Testis (tissue), 3 donors: ENCODE results near the gene C1orf198. TPM values are rescaled to one million over a fixed set of nuclear protein-coding genes. Genes with fewer than 3 reads are reported as not detected.
"Not testable (repeated sequence)": the region's sequence is repeated elsewhere in the genome, so short reads cannot be mapped to it uniquely, and the experiment has no call there.

Experiments
- DNase-seq: peaks from one replicate; pipeline ENCODE4 v3.0.0-alpha.2; 2019
- H3K27ac ChIP-seq, 2 donors: fragments of 200-600 bp; sonication (generic); one replicate each; pipeline ENCODE4 v1.5.1; 2019
- H3K27me3 ChIP-seq: fragments of 200-600 bp; sonication (generic); one replicate; pipeline ENCODE4 v1.5.1; 2019
- H3K36me3 ChIP-seq: fragments of 200-600 bp; sonication (generic); one replicate; pipeline ENCODE4 v1.5.1; 2017; ENCODE audit warnings: low read depth; ENCODE audit errors: missing control alignments
- H3K4me1 ChIP-seq: fragments of 200-600 bp; sonication (generic); one replicate; pipeline ENCODE4 v1.5.1; 2019
- H3K4me3 ChIP-seq, 2 donors: fragments of 200-600 bp; sonication (generic); one replicate each; pipeline ENCODE4 v1.5.1; 2017 to 2019
- H3K9me3 ChIP-seq: fragments of 200-600 bp; sonication (generic); one replicate; pipeline ENCODE4 v1.5.1; 2017
- POLR2A ChIP-seq: fragments of 450-650 bp; IDR thresholded peaks from one replicate; pipeline ENCODE4 v1.6.1; 2017; ENCODE audit warnings: antibody characterized with exemption, mild to moderate bottlenecking, moderate library complexity
- WGBS, 2 donors: methylation state at CpG; one replicate each; pipeline ENCODE4 v1.1.5; 2018; 5-methylcytosine and 5-hydroxymethylcytosine counted together
- intact Hi-C: fragments of 100-400 bp; cut with DNase I; formaldehyde crosslinking; loops from one replicate; pipeline ENCODE4 v1.15.1; 2023; ENCODE audit warnings: low total_unique reads
- polyA plus RNA-seq: library from polyadenylated mRNA; stranded (reverse); fragments of 350-450 nt; fragmentation: Illumina TruSeq; extraction: RNeasy Lipid Tissue Mini Kit (QIAGEN cat#74804); gene quantifications from one replicate; pipeline ENCODE4 v1.2.3, GENCODE V29; 2014; ENCODE audit warnings: low read depth, low replicate concordance; ENCODE audit not compliant: insufficient read depth
- total RNA-seq, 2 donors: library from RNA; depleted of rRNA; stranded (reverse); fragments of >200 nt; gene quantifications; one replicate each; pipeline ENCODE4 v1.2.3, GENCODE V29; 2016
- TF ChIP-seq, protein P1 (sequence below), 3 experiments: fragments of 450-650 bp in 2 of 3; fragments of 200-600 bp in 1 of 3; sonication (generic) in 1 of 3; IDR thresholded peaks; one replicate each; pipeline ENCODE4 v1.5.1; 2016 to 2019; ENCODE audit warnings: antibody characterized with exemption in 3 of 3, mild to moderate bottlenecking in 2 of 3, moderate library complexity in 1 of 3

The C1orf198 gene
- total and polyA plus RNA-seq, 3 donors from 2014 or later: 14.6 to 26.6 (median 20.2) TPM

DNA sequence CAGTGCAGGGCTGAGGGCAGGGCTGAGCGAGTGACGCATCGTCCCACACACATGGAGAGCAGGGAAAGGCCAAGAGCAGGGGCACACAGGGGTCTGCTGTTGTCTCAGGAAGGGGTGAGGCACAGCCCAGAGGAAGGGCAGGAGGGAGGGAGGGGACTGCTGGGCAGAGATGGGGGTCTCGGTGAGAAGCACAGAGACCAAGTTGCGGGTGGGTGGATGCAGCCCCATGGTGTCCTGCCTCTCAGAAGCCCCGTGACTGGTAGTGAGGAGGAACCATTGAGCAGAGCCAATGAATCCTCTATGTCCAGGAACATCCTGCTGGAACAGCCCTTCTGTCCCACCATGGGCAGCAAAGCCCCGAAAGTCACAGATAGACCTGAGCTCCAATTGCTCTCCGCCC, 17.8 kb downstream of the C1orf198 start:
- no peaks in the 10 kb centered on the region for H3K9me3 ChIP-seq
- no peak overlapping the region for H3K4me3 ChIP-seq
- H3K27me3 ChIP-seq: no peaks in the 10 kb centered on the region
- peaks cover 8% of the 10 kb centered on the region for H3K4me1 ChIP-seq
- TF ChIP-seq, protein P1, sequence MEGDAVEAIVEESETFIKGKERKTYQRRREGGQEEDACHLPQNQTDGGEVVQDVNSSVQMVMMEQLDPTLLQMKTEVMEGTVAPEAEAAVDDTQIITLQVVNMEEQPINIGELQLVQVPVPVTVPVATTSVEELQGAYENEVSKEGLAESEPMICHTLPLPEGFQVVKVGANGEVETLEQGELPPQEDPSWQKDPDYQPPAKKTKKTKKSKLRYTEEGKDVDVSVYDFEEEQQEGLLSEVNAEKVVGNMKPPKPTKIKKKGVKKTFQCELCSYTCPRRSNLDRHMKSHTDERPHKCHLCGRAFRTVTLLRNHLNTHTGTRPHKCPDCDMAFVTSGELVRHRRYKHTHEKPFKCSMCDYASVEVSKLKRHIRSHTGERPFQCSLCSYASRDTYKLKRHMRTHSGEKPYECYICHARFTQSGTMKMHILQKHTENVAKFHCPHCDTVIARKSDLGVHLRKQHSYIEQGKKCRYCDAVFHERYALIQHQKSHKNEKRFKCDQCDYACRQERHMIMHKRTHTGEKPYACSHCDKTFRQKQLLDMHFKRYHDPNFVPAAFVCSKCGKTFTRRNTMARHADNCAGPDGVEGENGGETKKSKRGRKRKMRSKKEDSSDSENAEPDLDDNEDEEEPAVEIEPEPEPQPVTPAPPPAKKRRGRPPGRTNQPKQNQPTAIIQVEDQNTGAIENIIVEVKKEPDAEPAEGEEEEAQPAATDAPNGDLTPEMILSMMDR (IDR thresholded peaks at IDR 0.05): no peak
- no peak for TF ChIP-seq POLR2A
- intact Hi-C loops: no loop called here
- no peaks in the 10 kb centered on the region for H3K36me3 ChIP-seq
- WGBS, 2 donors: 73 to 78% methylated on average over 8 of the region's 8 CpGs
- H3K27ac ChIP-seq: no peak overlapping the region
- DNase-seq: no peak

DNA sequence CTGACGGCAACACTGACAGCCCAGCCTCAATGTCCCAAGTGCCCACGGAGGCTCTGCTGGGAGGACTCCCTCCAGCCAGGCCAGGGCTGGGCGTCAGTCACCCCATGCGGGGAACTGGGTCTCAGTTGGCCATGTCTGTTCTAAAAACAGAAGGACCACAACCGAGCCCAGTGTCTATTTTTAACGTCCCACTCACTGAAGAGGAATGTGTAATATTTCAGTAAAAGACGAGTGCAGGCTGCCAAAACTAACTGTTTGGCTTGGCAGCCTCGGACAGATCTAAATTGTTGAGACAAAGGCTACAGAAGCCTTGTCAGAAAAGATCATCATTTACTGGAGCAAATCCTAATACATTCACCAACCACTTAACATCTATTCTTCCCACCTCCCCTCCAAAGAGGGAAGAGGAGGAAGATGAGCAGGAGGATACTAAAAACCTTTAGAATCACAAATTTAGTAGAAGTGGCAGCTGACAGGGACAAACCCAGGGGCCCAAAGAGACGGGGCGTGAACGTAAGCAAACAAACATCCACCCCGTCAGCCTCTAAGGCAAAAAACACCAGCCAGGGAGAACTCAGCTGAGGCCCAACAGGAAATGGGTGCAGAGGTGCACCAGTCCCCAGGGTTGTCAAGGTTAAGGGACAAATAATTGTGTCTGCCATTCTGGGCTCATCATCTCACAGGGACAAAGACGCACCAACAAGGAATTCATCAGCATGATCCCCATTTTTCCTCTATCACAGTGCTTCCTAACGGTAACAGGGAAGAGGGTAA, 18.7 kb downstream of the C1orf198 start:
- TF ChIP-seq POLR2A: no peak
- TF ChIP-seq, protein P1 (IDR thresholded peaks at IDR 0.05): no peak
- 43 to 55% methylated on average over 11 to 14 of the region's 14 CpGs for WGBS, 2 donors
- H3K36me3 ChIP-seq: no peaks in the 10 kb centered on the region
- peaks cover 8% of the 10 kb centered on the region for H3K4me1 ChIP-seq
- intact Hi-C loops: no loop called here
- no peak overlapping the region for H3K4me3 ChIP-seq
- no peaks in the 10 kb centered on the region for H3K27me3 ChIP-seq
- peak overlapping the region in 1 of 2 donors; percentile 31 for H3K27ac ChIP-seq
- DNase-seq: peak; percentile 69
- no peaks in the 10 kb centered on the region for H3K9me3 ChIP-seq

DNA sequence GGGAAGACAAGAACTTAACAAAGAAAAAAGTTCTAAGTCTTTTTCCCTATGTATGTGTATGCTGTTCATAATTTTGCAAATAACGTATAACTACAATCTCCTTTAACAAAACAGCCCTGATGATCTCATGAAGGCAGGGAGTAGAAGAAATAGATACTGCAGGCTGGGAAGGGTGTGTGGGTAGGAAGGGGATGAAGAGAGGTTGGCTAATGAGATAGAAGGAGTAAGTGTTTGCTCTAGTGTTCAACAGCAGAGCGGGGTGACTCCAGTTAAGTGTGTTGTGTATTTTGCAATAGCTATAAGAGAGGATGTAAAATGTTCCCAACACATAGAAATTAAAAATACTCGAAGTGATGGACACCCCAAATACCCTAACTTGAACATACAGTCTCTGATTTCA, 20.1 kb downstream of the C1orf198 start:
- WGBS, 2 donors: 92 to 95% methylated on average over 3 of the region's 3 CpGs
- no peaks in the 10 kb centered on the region for H3K9me3 ChIP-seq
- TF ChIP-seq POLR2A: no peak
- TF ChIP-seq, protein P1 (IDR thresholded peaks at IDR 0.05): no peak
- intact Hi-C loops: no loop called here
- peaks cover 8% of the 10 kb centered on the region for H3K4me1 ChIP-seq
- H3K27ac ChIP-seq: no peak overlapping the region
- no peaks in the 10 kb centered on the region for H3K36me3 ChIP-seq
- no peaks in the 10 kb centered on the region for H3K27me3 ChIP-seq
- H3K4me3 ChIP-seq: no peak overlapping the region
- DNase-seq: no peak

DNA sequence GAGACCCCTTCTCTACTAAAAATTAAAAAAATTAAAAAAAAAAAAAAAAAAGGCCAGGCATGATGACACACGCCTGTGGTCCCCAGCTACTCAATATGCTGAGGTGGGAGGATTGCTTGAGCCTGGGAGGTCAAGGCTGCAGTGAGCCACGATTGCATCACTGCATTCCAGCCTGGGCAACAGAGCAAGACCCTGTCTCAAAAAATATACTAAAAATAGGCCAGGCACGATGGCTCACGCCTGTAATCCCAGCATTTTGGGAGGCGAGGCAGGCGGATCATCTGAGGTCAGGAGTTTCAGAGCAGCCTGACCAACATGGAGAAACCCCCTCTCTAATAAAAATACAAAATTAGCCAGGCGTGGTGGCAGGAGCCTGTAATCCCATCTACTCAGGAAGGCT, 23.1 kb downstream of the C1orf198 start:
- intact Hi-C loops, H3K36me3 ChIP-seq, H3K9me3 ChIP-seq, H3K4me1 ChIP-seq, H3K27me3 ChIP-seq, H3K4me3 ChIP-seq, DNase-seq, H3K27ac ChIP-seq: not testable (repeated sequence)
- 78 to 84% methylated on average over 7 of the region's 7 CpGs for WGBS, 2 donors

DNA sequence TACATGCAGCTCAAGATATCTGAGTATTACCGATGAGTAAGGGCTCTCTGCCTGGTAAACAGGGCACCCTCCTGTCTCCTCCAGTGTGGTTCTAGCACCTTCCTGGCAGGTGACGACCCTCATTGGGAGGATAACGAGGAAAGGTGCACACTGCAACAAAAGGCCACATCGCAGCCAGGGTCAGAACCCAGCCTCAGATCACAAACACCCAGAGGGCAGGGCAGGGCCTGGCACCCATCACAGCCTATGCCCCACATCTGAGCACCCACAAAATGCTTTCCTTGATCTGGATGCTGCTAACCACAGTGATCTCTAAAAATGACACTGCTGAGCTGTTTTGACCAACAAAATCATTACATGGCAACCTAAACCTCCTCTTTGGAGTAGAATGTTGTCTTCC, 23.8 kb downstream of the C1orf198 start:
- Histone ChIP-seq H3K4me3 (no peak overlapping the region), H3K36me3 (no peaks in the 10 kb centered on the region), H3K4me1 (peaks cover 5% of the 10 kb centered on the region), H3K27me3 (no peaks in the 10 kb centered on the region), H3K9me3 (no peaks in the 10 kb centered on the region), H3K27ac (no peak overlapping the region)
- no peak for TF ChIP-seq POLR2A
- TF ChIP-seq, protein P1 (IDR thresholded peaks at IDR 0.05): no peak
- DNase-seq: no peak
- WGBS, 2 donors: 95 to 99% methylated on average over 4 of the region's 4 CpGs
- intact Hi-C loops: no loop called here
